GM12891 (cell line): ENCODE results near the gene LRRC26.

Experiments used
- POLR2A ChIP-seq: IDR thresholded peaks from 2 replicates; pipeline ENCODE4 v1.6.1; 2011; ENCODE audit warnings: low read depth, low read length, control low read depth
- POLR2AphosphoS5 ChIP-seq: IDR thresholded peaks from 2 replicates; pipeline ENCODE4 v1.6.1; 2011; ENCODE audit warnings: low read depth, low read length, control low read depth
- SPI1 ChIP-seq: IDR thresholded peaks from 2 replicates; pipeline ENCODE4 v1.6.1; 2011; ENCODE audit warnings: low read depth, low read length, control low read depth
- TAF1 ChIP-seq: IDR thresholded peaks from 2 replicates; pipeline ENCODE4 v1.6.1; 2011; ENCODE audit warnings: low read depth, low read length, control low read depth

DNA sequence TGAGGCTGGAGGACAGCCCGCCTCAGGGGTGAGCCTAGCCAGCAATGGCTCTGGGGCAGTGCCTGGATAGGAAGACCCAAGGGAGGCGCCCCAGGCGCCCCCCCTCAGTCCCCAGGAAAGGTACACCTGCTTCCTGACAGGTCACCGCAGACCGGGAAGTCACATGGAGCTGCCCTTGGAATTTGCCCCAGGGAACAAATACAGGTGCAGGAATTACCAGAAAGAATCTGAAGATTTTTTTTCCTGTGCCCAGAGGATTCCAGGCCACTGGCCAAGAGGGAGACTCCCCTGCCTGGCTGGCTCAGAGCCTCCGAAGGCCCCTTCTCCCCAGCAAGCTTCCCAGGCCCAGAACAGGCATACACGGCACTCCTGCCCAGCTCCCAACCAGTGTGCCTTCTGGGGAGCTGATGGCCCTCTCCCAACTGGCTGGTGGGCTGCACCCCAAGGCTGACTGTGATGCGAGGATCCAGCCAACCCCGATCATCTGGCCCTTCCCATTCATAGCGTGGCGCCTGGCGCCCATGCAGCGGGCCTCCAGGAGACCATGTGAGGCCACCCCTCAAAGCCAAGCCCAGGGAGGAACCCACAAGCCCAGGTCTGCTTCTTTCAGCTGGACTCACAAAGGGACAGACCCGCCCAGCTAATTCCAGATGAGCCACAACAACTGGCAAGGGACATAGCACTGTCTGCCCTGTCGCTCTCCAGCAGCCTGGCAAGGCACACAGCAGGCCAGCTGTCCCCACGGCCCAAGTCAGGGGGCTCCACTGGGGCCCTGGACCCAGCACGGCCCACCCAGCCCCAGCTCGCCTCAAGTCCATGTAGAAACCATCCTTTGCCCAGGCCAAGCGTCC is 28.4 kb upstream of the LRRC26 start:
- TF ChIP-seq POLR2AphosphoS5: no peak
- TF ChIP-seq POLR2A: no peak
- no peak for TF ChIP-seq TAF1
- TF ChIP-seq SPI1: no peak
